HG02852 (cell line): ENCODE data around the gene TAPBPL.
"Not testable (repeated sequence)": the region's sequence is repeated elsewhere in the genome, so short reads cannot be mapped to it uniquely, and the experiment has no call there.

Source experiments
- ATAC-seq: cut with Tn5 transposase; IDR thresholded peaks from one replicate; pipeline ENCODE4 v1.9.1; 2021; ENCODE audit warnings: mild to moderate bottlenecking, moderate library complexity; ENCODE audit not compliant: unreplicated experiment

The TAPBPL gene

GRCh38 chr12:6489449-6489848, 37.6 kb downstream of the TAPBPL start:
- ATAC-seq: no peak

GRCh38 chr12:6490673-6491072, 38.8 kb downstream of the TAPBPL start:
- not testable (repeated sequence) for ATAC-seq

GRCh38 chr12:6492838-6493496, 41.1 kb downstream of the TAPBPL start, which contains the start of gene MRPL51:
Gene MRPL51, minus strand, starts transcription at chr12:6493262. Its CDS starts 126 bp downstream, at chr12:6493136.
- peak; percentile 78 for ATAC-seq

- peak; percentile 82 for ATAC-seq
Measured at GRCh38 chr12:6493497-6494257, 41.8 kb downstream of the TAPBPL start, which contains the start of gene NCAPD2. Gene NCAPD2, plus strand, starts transcription at chr12:6494102. Its CDS starts 997 bp downstream, at chr12:6495099.

- ATAC-seq: no peak
Measured at GRCh38 chr12:6494258-6494743, 42.5 kb downstream of the TAPBPL start.

- ATAC-seq: no peak
Measured at GRCh38 chr12:6494968-6495367, 43.1 kb downstream of the TAPBPL start.

GRCh38 chr12:6497291-6497690, 45.4 kb downstream of the TAPBPL start:
- ATAC-seq: not testable (repeated sequence)

GRCh38 chr12:6500466-6500865, 48.6 kb downstream of the TAPBPL start:
- no peak for ATAC-seq

GRCh38 chr12:6507102-6507998, 55.5 kb downstream of the TAPBPL start:
- no peak for ATAC-seq

GRCh38 chr12:6508087-6508486, 56.2 kb downstream of the TAPBPL start:
- ATAC-seq: no peak
